Activated T-cell treated with anti-CD3 and anti-CD28 coated beads for 48 hours (primary cell): ENCODE results near the gene OR51B6.
"Not testable (repeated sequence)": the region's sequence is repeated elsewhere in the genome, so short reads cannot be mapped to it uniquely, and the experiment has no call there.

Experiments
- DNase-seq: peaks from one replicate; pipeline ENCODE4 v3.0.0-alpha.2; 2020; ENCODE audit warnings: low read depth

Gene OR51B6, protein sequence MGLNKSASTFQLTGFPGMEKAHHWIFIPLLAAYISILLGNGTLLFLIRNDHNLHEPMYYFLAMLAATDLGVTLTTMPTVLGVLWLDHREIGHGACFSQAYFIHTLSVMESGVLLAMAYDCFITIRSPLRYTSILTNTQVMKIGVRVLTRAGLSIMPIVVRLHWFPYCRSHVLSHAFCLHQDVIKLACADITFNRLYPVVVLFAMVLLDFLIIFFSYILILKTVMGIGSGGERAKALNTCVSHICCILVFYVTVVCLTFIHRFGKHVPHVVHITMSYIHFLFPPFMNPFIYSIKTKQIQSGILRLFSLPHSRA

DNA sequence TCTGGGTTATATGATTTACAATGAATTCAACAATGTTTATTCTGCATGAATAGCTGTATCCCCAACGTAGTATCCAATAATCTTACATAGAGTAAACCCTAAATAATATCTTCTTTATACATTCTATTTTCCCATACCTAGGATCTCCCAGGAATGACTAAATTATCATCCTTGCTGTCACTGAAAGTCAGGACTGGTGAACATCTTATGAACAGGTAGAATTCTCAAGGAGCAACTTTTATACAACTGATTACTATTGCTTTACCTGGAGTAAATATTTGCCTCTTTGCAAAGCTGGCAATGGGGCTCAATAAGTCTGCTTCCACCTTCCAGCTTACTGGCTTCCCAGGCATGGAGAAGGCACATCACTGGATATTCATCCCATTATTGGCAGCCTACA is at the start of gene OR51B6:
TSS of gene OR51B6 (plus strand) at position 301 of the 400 bp plus-strand sequence. CDS start at position 301, 0 bp downstream.
- no peak for DNase-seq

DNA sequence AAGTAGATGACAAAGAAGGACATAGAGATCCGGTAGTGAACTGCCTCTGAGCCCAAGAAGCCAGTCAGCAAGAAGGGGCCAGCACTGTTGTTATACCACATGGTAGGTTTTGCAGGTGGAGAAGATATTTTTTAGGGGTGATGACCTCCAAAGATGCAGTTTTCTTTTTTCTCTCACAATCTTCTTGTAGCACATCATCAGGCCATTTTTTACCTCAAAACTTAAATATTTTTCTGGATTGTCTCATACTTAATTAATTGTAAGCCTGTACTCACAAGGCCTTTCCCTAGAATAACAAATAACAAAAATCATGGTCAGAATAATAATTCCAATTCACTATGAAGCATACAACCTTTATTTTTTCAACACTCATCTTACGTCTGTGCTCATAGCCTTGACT is 49.5 kb upstream of the OR51B6 start, which contains the start of gene OR51B4:
TSS of gene OR51B4 (minus strand) at position 101 of the 400 bp plus-strand sequence. CDS start at position 101, 0 bp downstream.
- no peak for DNase-seq

DNA sequence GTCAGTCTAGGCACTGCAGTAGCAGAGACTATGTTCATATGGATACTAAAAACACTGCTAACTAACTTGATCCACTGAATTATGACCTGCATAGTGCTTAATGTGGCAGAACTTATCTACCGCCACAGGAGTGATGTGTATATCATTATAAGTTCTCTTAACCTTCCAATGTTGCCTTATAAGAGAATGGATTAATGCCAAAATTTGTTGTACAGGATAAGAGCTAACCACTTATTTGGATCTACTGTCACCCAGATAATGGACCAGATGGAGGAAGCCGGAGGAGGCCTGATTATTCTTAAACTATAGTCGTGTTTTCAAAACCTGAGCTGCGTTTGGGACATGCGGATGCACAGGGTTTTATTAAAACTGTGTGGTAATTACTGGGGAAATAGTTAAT is 47.7 kb upstream of the OR51B6 start:
- DNase-seq, result no peak

DNA sequence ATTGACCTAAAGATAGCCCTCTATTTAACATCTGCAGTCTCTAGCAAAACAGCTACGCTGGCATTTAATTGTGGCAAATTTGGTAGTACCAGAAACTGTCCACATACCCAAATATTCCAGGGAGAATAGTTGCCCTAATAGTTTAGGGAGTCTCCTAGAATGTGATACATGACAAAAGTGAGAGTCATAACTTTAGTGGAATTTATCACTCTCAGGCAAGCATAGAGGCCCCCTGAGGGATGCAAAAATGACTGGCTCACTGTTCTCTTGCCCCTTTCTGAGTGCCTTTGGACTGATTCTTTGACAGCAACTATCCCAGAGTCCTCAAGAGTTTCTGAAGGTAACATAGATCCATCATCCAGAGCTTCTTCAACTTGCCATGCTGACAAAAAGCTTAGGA is 47.3 kb upstream of the OR51B6 start:
- no peak for DNase-seq

DNA sequence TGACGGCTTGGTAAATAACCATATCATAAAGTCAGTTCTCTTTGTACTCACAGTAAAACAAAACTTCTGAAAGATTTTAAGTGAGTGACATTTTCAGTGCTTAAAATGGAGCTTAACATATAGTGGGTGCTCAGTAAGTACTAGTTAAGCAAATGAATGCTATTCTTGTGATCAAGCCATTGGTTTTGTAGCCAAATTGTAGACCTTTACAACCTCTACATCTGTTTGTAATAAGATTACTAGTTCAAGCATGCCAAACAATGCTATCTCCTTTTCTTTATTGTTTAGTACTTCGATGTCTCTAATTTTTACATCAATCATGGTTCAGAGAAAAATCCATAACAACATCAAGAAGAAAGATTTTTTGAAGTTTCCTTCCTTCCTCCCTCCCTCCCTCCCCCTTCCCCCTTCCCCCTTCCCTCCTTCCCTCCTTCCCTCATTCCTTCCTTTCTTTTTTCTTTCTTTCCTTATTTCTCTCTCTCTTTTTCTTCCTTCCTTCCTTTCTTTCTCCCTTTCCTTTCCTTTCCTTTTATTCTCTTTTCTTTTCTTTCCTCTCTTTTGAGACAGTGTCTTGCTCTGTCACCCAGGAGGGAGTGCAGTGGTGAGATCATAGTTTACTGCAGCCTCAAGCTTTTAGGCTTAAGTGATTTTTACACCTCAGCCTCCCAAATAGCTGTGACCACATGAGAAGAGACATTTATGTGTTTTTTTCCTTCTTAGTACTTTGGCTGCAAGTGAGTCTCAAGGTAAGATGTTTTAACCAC is 43.9 kb upstream of the OR51B6 start:
- DNase-seq, result no peak

DNA sequence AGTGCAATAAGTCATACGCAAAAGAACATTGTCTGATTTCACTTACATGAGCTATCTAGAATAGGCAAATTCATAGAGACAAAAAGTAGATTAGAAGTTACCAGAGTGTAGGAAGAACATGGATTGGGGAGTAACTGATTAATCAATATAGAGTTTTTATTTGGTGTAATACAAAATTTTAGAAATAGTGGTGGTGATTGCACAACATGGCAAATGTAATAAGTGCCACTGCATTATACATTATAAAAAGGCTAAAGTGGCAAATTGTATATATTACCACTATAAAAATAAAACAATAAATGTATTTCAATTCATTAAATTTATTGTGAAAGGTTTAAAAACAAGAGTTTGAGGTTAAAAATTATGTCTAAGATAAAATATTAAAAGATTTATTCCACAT is 40.9 kb upstream of the OR51B6 start:
- DNase-seq, result no peak

DNA sequence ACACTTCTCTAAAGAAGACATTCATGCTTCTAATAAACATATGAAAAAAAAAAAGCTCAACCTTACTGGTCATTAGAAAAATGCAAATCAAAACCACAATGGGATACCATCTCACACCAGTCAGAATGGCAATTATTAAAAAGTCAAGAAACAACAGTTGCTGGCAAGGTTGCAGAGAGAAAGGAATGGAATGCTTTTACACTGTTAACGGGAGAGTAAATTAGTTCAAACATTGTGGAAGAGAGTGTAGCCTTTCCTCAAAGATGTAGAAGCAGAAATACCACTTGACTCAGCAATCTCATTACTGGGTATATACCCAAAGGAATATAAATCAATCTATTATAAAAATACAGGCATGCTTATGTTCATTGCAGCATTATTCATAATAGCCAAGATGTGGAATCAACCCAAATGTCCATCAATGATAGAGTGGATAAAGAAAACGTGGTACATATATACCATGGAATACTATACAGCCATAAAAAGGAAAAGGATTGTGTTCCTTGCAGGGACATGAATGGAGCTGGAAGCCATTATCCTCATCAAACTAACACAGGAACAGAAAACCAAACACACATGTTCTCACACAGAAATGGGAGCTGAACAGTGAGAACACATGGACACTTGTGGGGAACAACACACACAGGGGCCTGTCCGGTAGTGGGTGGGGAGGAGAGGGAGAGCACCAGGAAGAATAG is 37.8 kb upstream of the OR51B6 start:
- not testable (repeated sequence) for DNase-seq

DNA sequence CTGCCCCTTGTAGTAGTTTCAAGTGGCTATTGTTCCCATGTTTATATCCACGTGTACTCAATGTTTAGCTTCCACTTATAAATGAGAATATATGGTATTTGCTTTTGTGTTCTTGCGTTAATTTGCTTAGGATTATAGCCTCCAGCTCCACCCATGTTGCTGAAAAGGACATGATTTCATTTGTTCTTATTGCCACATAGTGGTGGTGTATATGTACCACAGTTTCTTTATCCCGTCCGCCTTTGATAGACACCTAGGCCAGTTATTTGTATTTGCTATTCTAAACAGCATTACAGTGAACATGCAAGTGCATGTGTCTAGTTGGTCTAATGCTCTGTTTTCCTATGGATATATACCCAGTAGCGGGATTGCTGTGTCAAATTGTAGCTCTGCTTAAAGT is 34.0 kb upstream of the OR51B6 start:
- DNase-seq, result no peak

DNA sequence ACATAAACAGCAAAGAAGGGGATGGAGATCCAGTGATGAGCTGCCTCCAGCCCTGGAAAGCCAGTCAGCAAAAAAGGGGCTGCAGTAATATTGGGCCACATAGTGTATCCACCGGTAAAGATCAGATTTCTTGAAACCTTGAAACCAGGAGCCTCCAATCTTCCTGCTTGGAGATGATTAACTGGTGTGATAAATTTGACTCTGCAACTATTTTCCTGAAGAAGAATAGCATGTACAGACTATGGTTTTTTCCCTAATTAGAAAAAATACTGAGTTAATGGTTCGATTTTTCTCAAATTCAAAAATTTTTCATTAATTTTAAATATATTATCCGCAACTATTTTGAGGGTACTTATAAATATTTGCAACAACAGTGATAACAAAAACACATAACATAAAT is 27.1 kb upstream of the OR51B6 start, which contains the start of gene OR51B2:
TSS of gene OR51B2 (minus strand) at position 101 of the 400 bp plus-strand sequence. CDS start at position 101, 0 bp downstream.
- no peak for DNase-seq

DNA sequence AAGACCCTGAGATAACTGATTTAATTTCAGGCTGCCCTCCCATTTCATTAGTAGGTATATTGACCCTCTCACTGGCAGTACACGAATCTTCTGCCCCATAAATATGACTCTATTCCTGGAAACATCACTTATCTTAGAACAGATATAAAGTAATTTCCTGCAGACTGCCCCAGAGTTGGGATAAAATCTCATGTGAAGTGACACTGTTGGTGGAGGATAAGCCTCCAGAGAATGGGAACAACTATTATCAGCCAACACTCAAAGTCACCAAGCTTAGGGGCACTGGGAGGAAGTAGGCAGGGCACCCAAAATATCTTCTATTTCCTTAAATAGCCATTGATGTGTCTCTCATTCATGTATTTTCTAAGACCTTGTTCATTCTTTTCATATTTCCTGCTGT is 16.1 kb upstream of the OR51B6 start:
- DNase-seq, result no peak

DNA sequence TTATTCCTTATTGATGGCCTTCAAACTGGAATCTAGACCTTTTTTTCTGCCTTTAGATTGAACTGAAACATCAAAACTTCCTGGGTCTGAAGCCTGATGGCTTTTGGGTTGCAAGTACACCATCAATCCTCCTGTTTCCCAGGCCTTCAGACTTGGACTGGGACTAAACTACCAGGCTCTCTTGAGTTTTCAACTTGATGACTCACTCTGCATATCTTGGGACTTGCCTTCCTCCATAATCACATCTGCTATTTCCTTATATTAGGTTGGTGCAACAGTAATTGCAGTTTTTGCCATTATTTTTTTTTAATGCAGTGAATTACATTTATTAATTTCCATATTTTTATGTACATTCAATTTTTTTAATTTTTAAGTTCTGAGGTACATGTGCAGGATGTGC is 15.0 kb upstream of the OR51B6 start:
- DNase-seq, result no peak

DNA sequence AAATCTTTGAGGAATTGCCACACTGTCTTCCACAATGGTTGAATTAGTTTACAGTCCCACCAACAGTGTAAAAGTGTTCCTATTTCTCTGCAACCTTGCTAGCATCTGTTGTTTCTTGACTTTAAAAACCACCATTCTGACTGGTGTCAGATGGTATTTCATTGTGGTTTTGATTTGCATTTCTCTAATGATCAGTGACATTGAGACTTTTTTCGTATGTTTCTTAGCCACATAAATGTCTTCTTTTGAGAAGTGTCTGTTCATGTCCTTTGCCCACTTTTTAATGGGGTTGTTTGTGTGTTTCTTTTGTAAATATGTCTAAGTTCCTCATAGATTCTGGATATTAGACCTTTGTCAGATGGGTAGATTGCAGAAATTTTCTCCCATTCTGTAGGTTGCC is 14.1 kb upstream of the OR51B6 start:
- DNase-seq, result not testable (repeated sequence)

DNA sequence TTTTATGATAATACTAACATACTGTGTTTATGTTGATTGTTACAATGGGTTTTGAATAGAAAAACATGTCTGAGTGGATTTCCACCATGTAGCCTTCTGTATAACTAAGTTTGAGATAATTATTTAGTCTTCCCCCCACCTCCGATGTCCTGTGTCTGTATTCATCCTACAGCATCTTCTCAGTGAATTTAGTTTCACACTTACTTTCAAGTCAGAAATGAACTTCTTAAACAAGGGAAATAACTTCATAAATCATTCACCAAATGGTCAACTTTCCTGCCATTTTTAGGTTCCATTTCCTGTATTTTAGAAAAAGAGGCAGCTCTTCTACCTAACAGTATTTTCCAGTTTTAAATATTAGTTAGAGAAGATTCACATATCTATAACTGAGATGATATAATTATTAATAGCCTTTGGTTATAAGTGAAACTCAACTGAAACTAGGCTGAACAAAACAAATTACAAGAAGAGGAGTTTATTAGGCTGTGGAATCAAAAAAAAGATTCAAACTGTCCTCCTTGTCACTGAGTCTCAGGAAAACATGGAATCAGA is 11.5 kb upstream of the OR51B6 start:
- no peak for DNase-seq

DNA sequence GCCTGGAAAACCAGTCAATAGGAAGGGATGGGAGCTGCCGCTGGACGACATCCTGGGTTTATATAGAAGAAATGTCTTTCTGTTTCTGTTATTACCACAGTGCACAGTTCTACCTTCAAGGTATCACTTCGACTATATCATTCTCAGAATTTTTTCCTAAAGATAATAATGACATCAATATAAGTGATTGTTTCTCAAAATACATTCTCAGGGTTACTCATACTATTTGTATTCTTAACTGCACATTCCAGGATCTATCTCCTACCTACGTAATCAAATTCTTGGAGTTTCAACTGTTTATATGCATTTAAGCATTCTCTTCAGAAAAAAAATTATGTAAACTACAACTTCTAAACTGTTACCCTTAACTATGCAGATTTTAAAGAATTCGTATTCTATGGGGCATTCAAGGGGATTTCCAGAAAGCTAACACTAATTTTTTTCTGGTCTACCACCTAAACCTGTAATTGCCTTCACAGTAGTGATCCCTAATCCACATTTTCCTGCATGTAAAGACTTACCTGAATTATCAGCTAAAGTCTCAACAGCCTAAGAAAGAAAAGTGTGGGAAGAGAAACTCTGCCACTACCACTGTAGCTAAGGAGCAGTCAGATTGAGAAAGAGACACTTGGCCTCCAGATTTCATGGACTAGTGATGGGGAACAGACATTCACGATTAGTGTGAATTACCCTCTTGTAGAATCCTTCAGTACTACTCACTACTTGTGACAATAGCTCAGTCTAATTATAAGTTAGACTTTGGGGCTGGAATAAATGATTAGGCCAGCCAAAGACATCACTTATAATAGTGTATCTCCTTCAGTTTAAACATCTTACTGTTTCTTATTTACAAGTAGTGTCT is 7.6 kb upstream of the OR51B6 start, which contains the start of gene OR51B5:
TSS of gene OR51B5 (minus strand) at position 51 of the 862 bp plus-strand sequence. CDS start at position 51, 0 bp downstream.
- no peak for DNase-seq

DNA sequence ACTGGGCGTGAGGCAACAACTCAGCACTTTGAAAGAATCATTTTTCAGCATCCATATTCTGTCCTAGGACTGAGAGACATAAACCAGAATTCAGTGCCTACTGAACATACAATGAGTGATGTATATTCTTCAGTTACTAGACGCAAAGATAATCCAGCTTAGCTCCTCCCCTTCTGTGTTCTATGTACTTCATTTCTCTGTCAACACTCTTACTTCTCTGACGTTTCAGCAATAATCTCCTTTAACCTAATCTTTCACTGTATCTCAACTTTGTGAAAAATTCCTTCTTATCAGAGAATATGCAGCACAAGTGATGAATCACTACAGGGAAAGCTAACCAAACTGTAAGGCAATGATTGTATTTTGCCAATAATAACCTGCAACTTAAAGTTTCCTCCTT is 5.5 kb upstream of the OR51B6 start:
- DNase-seq, result no peak

DNA sequence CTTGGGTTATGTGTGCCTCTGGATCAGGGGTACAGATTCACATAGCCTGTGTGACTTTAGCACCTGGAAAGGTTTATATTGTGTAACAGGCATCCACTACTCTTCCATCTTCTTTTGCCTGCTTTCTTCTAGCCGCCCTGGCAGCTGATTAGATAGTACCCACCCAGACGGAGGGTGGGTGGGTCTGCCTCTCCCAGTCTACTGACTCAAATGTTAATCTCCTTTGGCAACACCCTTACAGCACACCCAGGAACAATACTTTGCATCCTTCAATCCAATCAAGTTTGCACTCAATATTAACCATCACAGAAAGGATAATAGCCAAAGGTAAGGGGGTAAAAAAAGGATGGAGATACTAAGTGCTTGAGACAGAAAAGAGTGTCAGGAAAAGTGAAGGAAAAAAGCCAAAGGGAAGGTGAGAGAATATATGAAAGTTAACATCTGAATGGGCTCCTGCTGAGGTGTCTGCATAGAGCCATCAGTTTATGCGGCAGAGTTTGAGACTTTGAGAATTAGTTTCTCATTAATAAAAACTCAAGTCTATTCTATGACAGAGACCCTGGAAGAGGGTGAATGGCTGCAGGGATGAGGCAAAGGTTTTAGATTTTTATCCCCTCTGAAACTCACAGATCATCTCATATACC is 2.6 kb upstream of the OR51B6 start:
- no peak for DNase-seq

DNA sequence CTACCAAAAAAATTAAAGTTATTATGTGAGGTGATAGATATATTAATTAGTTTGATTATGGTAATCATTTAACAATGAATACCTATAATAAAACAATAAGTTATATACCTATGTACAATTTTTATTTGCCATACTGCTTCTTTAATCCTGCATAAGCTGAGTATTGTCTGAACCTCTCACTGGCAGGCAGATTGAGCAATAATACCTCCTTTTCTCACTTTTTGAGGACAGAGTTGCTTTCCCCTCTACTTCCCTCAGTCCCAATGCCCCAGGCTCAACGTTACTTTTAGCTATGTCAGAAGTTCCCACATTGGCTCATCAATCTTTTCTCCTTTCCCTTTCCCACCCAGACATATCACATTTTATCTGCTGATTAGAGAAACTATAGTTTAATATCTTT is 1.8 kb upstream of the OR51B6 start:
- DNase-seq, result no peak

DNA sequence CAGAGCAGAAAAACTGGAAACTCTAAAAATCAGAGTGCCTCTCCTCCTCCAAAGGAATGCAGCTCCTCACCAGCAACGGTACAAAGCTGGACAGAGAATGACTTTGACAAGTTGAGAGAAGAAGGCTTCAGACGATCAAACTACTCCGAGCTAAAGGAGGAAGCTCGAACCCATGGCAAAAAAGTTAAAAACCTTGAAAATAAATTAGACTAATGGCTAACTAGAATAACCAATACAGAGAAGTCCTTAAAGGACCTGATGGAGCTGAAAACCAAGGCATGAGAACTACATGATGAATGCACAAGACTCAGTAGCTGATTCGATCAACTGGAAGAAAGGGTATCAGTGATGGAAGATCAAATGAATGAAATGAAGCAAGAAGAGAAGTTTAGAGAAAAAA is 4.7 kb downstream of the OR51B6 start:
- DNase-seq, result not testable (repeated sequence)

DNA sequence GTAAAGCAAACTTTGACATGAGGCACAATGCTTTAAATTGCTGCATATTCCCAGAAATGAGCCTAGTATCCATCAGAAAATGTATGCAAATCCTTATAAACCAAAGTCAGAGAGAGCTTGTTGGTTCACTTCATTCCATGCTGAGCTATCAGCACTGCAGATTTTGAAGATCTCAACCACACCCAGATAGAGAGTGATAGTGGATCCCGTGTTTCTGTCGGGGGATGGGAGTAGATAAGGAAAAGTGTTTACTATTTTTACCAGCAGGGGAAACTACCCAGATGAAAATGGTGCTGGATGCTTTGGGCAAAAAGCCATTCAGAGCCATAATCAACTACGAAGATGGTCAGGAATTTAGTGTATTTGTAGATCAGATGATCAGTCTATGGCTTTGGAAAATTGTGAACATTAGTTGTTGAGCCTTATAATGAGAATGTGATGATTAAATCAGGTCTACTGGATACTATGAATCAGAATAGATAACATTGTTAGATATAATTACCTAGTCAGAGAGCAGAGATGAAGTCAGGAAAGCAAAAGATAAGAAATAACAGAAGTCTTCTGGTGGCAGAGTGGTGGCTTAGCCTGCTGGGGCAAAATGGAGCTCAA is 10.8 kb downstream of the OR51B6 start:
- no peak for DNase-seq

DNA sequence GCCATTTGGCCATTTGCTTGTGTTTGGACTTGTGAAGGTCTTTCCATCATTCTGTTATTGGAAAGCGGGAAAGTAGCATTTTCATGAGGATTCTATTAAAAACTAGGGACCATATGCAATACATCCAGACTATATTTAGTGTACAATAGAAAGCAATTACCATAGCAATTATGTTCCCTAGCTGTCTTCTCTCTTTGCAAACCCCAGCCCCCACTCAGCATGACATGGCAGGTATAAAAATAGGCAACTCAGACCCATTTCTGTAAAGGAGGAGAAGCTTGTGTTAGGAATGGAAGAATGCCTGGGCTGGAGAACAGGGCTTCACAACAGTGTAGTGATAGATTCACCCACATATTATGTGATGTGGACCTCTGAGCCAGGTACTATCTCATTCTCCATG is 12.4 kb downstream of the OR51B6 start:
- no peak for DNase-seq
